ENCODE data around the gene EDC4. TPM values are rescaled to one million over a fixed set of nuclear protein-coding genes. Genes with fewer than 3 reads are reported as not detected.

The EDC4 gene
- polyA plus RNA-seq, 10 donors, result 85.2 to 115 (median 100) TPM

- no peak for DNase-seq
Measured at GRCh38 chr16:67928147-67928546, 55.3 kb downstream of the EDC4 start.

DNA sequence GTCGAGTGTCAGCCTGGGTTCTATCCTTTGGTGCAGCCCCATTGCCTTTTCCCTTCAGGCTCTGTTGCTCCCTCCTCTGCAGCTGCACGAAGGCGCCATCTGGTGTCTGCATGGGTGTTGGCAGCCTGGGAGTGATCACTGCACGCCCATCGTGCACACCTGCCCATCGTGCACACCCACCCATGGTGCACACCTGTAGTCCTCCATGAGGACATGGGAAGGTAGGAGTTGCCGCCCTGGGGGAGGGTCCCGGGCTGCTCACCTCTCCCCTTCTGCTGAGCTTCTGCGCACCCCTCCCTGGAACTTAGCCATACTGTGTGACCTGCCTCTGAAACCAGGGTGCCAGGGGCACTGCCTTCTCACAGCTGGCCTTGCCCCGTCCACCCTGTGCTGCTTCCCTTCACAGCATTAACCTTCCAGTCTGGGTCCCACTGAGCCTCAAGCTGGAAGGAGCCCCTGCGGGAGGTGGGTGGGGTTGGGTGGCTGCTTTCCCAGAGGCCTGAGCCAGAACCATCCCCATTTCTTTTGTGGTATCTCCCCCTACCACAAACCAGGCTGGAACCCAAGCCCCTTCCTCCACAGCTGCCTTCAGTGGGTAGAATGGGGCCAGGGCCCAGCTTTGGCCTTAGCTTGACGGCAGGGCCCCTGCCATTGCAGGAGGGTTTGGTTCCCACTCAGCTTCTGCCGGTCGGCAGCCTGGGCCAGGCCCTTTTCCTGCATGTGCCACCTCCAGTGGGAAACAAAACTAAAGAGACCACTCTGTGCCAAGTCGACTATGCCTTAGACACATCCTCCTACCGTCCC lies 55.9 kb downstream of the EDC4 start:
- peak in 2 of 3 donors; percentile 70 to 81 for DNase-seq

- DNase-seq, result no peak
Measured at GRCh38 chr16:67930191-67930590, 57.3 kb downstream of the EDC4 start.

GRCh38 chr16:67930678-67931211 lies 57.9 kb downstream of the EDC4 start:
- DNase-seq, result no peak

Other genes starting within 250 kb of the EDC4 start
- 1 to 10 TPM in 2 of 10 donors, under 1 TPM in 8; 0.33 to 4.2 (median 0.55) TPM for gene CARMIL2, start 227.9 kb upstream of the EDC4 start, polyA plus RNA-seq (ENCODE audit: insufficient read length in 10 of 10)
- 10 to 100 TPM; 11.2 to 17.4 (median 14.1) TPM for gene ACD, start 212.8 kb upstream of the EDC4 start, polyA plus RNA-seq (ENCODE audit: insufficient read length in 10 of 10)
- 1 to 10 TPM in 6 of 10 donors, under 1 TPM in 4; 0.40 to 1.4 (median 1.2) TPM for gene PARD6A, start 212.1 kb upstream of the EDC4 start, polyA plus RNA-seq (ENCODE audit: insufficient read length in 10 of 10)
- 10 to 100 TPM in 1 of 10 donors, 1 to 10 TPM in 9; 5.9 to 11.2 (median 7.4) TPM for gene ENKD1, start 206.3 kb upstream of the EDC4 start, polyA plus RNA-seq (ENCODE audit: insufficient read length in 10 of 10)
- gene C16orf86, start 206.2 kb upstream of the EDC4 start, polyA plus RNA-seq (ENCODE audit: insufficient read length in 10 of 10), result 1 to 10 TPM; 1.5 to 3.0 (median 2.3) TPM
- gene GFOD2, start 153.7 kb upstream of the EDC4 start, polyA plus RNA-seq (ENCODE audit: insufficient read length in 10 of 10), result 10 to 100 TPM; 11.5 to 19.8 (median 13.7) TPM
- 10 to 100 TPM; 14.1 to 27.2 (median 20.3) TPM for gene RANBP10, start 66.5 kb upstream of the EDC4 start, polyA plus RNA-seq (ENCODE audit: insufficient read length in 10 of 10)
- gene TSNAXIP1, start 66.2 kb upstream of the EDC4 start, polyA plus RNA-seq (ENCODE audit: insufficient read length in 10 of 10), result 1 to 10 TPM; 1.1 to 3.5 (median 1.6) TPM
- gene THAP11, start 30.7 kb upstream of the EDC4 start, polyA plus RNA-seq (ENCODE audit: insufficient read length in 10 of 10), result 10 to 100 TPM; 20.1 to 29.7 (median 24.6) TPM
- gene NUTF2, start 26.1 kb upstream of the EDC4 start, polyA plus RNA-seq (ENCODE audit: insufficient read length in 10 of 10), result 100 to 1,000 TPM; 104 to 135 (median 122) TPM
- gene CENPT, start 25.4 kb upstream of the EDC4 start, polyA plus RNA-seq (ENCODE audit: insufficient read length in 10 of 10), result 10 to 100 TPM; 20.8 to 47.6 (median 34.1) TPM
- gene NRN1L, start 11.8 kb downstream of the EDC4 start, polyA plus RNA-seq (ENCODE audit: insufficient read length in 10 of 10), result 1 to 10 TPM in 3 of 10 donors, under 1 TPM in 6, not detected in 1; 0.39 to 1.5 (median 0.53) TPM
- 10 to 100 TPM; 17.1 to 27.5 (median 20.7) TPM for gene PSKH1, start 20.2 kb downstream of the EDC4 start, polyA plus RNA-seq (ENCODE audit: insufficient read length in 10 of 10)
- 1 to 10 TPM; 1.5 to 5.4 (median 3.1) TPM for gene CTRL, start 58.8 kb downstream of the EDC4 start, polyA plus RNA-seq (ENCODE audit: insufficient read length in 10 of 10)
- gene PSMB10, start 63.8 kb downstream of the EDC4 start, polyA plus RNA-seq (ENCODE audit: insufficient read length in 10 of 10), result 10 to 100 TPM; 18.4 to 35.8 (median 26.8) TPM
- 10 to 100 TPM; 12.8 to 34.1 (median 21.9) TPM for gene LCAT, start 71.1 kb downstream of the EDC4 start, polyA plus RNA-seq (ENCODE audit: insufficient read length in 10 of 10)
- 10 to 100 TPM; 29.8 to 56.0 (median 40.7) TPM for gene SLC12A4, start 95.6 kb downstream of the EDC4 start, polyA plus RNA-seq (ENCODE audit: insufficient read length in 10 of 10)
- gene DPEP3, start 107.4 kb downstream of the EDC4 start, polyA plus RNA-seq (ENCODE audit: insufficient read length in 10 of 10), result under 1 TPM in 4 of 10 donors, not detected in 6; 0.05 to 0.33 (median 0.17) TPM
- 1 to 10 TPM in 6 of 10 donors, under 1 TPM in 4; 0.63 to 2.5 (median 1.2) TPM for gene DPEP2, start 126.4 kb downstream of the EDC4 start, polyA plus RNA-seq (ENCODE audit: insufficient read length in 10 of 10)
- not detected for gene DPEP2NB, start 142.9 kb downstream of the EDC4 start, polyA plus RNA-seq (ENCODE audit: insufficient read length in 10 of 10)
- 1 to 10 TPM; 4.6 to 6.7 (median 5.5) TPM for gene DDX28, start 150.2 kb downstream of the EDC4 start, polyA plus RNA-seq (ENCODE audit: insufficient read length in 10 of 10)
- 10 to 100 TPM; 10.2 to 15.0 (median 11.0) TPM for gene DUS2, start 150.2 kb downstream of the EDC4 start, polyA plus RNA-seq (ENCODE audit: insufficient read length in 10 of 10)
- 10 to 100 TPM; 24.3 to 30.9 (median 27.0) TPM for gene NFATC3, start 212.3 kb downstream of the EDC4 start, polyA plus RNA-seq (ENCODE audit: insufficient read length in 10 of 10)

Data from muscle of back (tissue), 11 donors.